Activated CD8-positive, alpha-beta T cell treated with anti-CD3 and anti-CD28 coated beads for 36 hours (primary cell): Measurements from ENCODE around the gene ANKRD60. TPM values are rescaled to one million over a fixed set of nuclear protein-coding genes. Genes with fewer than 3 reads are reported as not detected.

Experiments
- ATAC-seq: fragments of 200-7000 bp; cut with Tn5 transposase; one replicate; pipeline ENCODE4 v1.10.0; 2021; ENCODE audit warnings: mild to moderate bottlenecking, moderate library complexity
- CTCF ChIA-PET: fragments of 350-600 bp; sonication (Branson Sonifier 250); formaldehyde crosslinking; loops from one replicate; lab custom pipeline; 2021; ENCODE audit warnings: antibody characterized with exemption; lab: Charles Lee
- POLR2A ChIA-PET: fragments of 350-600 bp; sonication (Branson Sonifier 250); formaldehyde crosslinking; loops from one replicate; lab custom pipeline; 2021; ENCODE audit warnings: antibody characterized with exemption; lab: Charles Lee
- DNase-seq: peaks from one replicate; pipeline ENCODE4 v3.0.0-alpha.2; 2020
- H3K27ac Mint-ChIP-seq: one replicate; pipeline ENCODE4 v1.8.0; 2021; ENCODE audit warnings: mild to moderate bottlenecking, mixed read lengths
- H3K27me3 Mint-ChIP-seq: one replicate; pipeline ENCODE4 v1.8.0; 2021; ENCODE audit warnings: mixed read lengths
- H3K36me3 Mint-ChIP-seq: one replicate; pipeline ENCODE4 v1.8.0; 2021; ENCODE audit warnings: low read depth, mixed read lengths
- H3K4me1 Mint-ChIP-seq: one replicate; pipeline ENCODE4 v1.8.0; 2021; ENCODE audit warnings: low read depth, mixed read lengths
- H3K4me3 Mint-ChIP-seq: one replicate; pipeline ENCODE4 v1.8.0; 2021; ENCODE audit warnings: mild to moderate bottlenecking, moderate library complexity, mixed read lengths
- H3K9me3 Mint-ChIP-seq: one replicate; pipeline ENCODE4 v1.8.0; 2021; ENCODE audit warnings: mixed read lengths
- CTCF ChIP-seq: fragments of 200-600 bp; IDR thresholded peaks from one replicate; pipeline ENCODE4 v1.8.0; 2022; ENCODE audit warnings: antibody characterized with exemption, mild to moderate bottlenecking
- intact Hi-C: fragments of 100-400 bp; cut with micrococcal nuclease; formaldehyde crosslinking; loops from one replicate; pipeline ENCODE4 v1.10.0; 2022
- total RNA-seq, 2 experiments: library from RNA; stranded (reverse); gene quantifications; one replicate each; pipeline ENCODE4 v1.2.3, GENCODE V29; 2021

The ANKRD60 gene
- total RNA-seq, 2 experiments from 2014 or later, result not detected

- TF ChIP-seq CTCF, result no peak
- Mint-ChIP-seq H3K4me1 (no peaks in the 10 kb centered on the region), H3K27ac (no peak overlapping the region), H3K4me3 (no peak overlapping the region), H3K36me3 (no peaks in the 10 kb centered on the region), H3K9me3 (no peaks in the 10 kb centered on the region), H3K27me3 (no peaks in the 10 kb centered on the region)
- intact Hi-C loops, result no loop called here
- ChIA-PET CTCF (no interaction called here), POLR2A (no interaction called here)
- ATAC-seq, result no peak
- DNase-seq, result no peak
Measured at GRCh38 chr20:58202044-58202443, 26.4 kb downstream of the ANKRD60 start.

- no peaks in the 10 kb centered on the region for H3K36me3 Mint-ChIP-seq
- no peaks in the 10 kb centered on the region for H3K27me3 Mint-ChIP-seq
- ATAC-seq (no peak), DNase-seq (no peak)
- intact Hi-C loops, result no loop called here
- H3K9me3 Mint-ChIP-seq, result peaks cover 2% of the 10 kb centered on the region
- CTCF ChIA-PET, result no interaction called here
- POLR2A ChIA-PET, result no interaction called here
- no peak for TF ChIP-seq CTCF
- H3K4me3 Mint-ChIP-seq, result no peak overlapping the region
- no peaks in the 10 kb centered on the region for H3K4me1 Mint-ChIP-seq
- no peak overlapping the region for H3K27ac Mint-ChIP-seq
Measured at GRCh38 chr20:58201616-58202015, 26.8 kb downstream of the ANKRD60 start.

GRCh38 chr20:58199469-58199868 lies 29.0 kb downstream of the ANKRD60 start:
- TF ChIP-seq CTCF, result no peak
- Mint-ChIP-seq H3K4me1 (no peaks in the 10 kb centered on the region), H3K27me3 (no peaks in the 10 kb centered on the region), H3K4me3 (no peak overlapping the region), H3K36me3 (no peaks in the 10 kb centered on the region), H3K9me3 (peaks cover 6% of the 10 kb centered on the region), H3K27ac (no peak overlapping the region)
- POLR2A ChIA-PET, result no interaction called here
- no peak for ATAC-seq
- CTCF ChIA-PET, result interaction anchor here (1.2 kb wide), 1 partner anchor 19 kb away, joined by 3 read pairs; no protein-coding TSS in a partner anchor
- intact Hi-C loops, result no loop called here
- no peak for DNase-seq

- Mint-ChIP-seq H3K4me1 (no peaks in the 10 kb centered on the region), H3K27ac (no peak overlapping the region), H3K36me3 (no peaks in the 10 kb centered on the region), H3K9me3 (peaks cover 6% of the 10 kb centered on the region), H3K4me3 (no peak overlapping the region), H3K27me3 (no peaks in the 10 kb centered on the region)
- no peak for TF ChIP-seq CTCF
- ATAC-seq (no peak), DNase-seq (no peak)
- intact Hi-C loops, result no loop called here
- ChIA-PET CTCF (no interaction called here), POLR2A (no interaction called here)
Measured at GRCh38 chr20:58198901-58199355, 29.5 kb downstream of the ANKRD60 start.

- ChIA-PET POLR2A (no interaction called here), CTCF (no interaction called here)
- no peak for TF ChIP-seq CTCF
- no peak for ATAC-seq
- Mint-ChIP-seq H3K27ac (no peak overlapping the region), H3K9me3 (peaks cover 6% of the 10 kb centered on the region), H3K36me3 (no peaks in the 10 kb centered on the region), H3K4me1 (no peaks in the 10 kb centered on the region), H3K27me3 (no peaks in the 10 kb centered on the region), H3K4me3 (no peak overlapping the region)
- intact Hi-C loops, result no loop called here
- DNase-seq, result no peak
Measured at GRCh38 chr20:58198384-58198783, 30.1 kb downstream of the ANKRD60 start.
